ENCODE results near the gene ADCY4. TPM values are rescaled to one million over a fixed set of nuclear protein-coding genes. Genes with fewer than 3 reads are reported as not detected.
"Not testable (repeated sequence)": the region's sequence is repeated elsewhere in the genome, so short reads cannot be mapped to it uniquely, and the experiment has no call there.

ADCY4 gene
- total RNA-seq, 1 experiment from 2014 or later: not detected

DNA sequence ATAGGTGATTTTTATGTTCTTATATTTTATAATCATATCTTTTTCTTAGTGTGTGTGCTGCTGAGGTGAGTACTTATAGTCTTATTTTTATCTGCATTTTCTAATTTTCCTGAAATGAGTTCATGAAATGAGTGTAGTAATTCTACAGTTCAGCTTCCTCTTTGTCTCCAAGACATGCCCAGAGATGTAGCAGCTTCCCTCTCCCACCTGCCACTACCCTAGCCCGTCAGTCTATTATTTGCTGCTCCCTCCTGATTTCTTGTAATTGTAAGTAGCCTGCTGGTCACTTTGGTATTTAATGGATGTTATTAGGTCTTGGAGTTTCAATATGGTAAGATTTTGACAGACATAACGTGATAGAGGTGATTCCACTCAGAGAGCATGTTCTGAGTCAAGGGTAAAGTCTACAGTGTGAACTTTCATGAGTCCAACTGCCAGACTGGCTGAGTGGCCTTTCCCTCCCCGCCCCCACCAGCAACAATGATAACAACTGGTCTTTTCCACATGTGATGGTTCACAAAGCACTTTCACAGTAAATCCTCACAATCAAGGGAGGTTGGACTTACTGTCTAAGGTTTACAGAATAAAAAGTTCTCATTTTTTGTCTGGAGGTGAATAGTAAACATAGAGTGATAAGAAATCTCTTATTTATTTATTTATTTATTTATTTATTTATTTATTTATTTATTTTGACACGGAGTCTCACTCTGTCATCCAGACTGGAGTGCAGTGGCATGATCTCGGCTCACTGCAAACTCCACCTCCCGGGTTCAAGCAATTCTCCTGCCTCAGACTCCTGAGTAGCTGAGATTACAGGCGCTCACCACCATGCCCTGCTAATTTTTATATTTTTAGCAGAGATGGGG is 9.2 kb upstream of the ADCY4 start:
- in situ Hi-C loops (cut with HindIII; ENCODE audit: low sequenced_read_pairs): no loop called here
- DNase-seq (ENCODE audit: low spot score): no peak

DNA sequence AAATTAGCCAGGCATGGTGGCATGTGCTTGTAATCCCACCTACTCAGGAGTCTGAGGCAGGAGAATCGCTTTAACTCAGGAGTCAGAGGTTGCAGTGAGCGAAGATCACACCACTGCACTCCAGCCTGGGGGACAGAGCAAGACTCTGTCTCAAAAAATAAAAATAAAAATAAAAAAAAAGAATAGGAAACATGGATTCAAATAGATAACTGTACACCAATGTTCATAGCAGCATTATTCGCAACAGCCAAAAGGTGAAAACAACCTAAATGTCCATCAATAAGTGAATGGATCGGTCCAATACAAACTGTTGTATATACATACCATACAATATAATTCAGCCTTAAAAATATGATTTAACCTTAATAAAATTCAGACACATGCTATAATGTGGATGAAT is 8.0 kb upstream of the ADCY4 start:
- in situ Hi-C loops (cut with HindIII; ENCODE audit: low sequenced_read_pairs): no loop called here
- no peak for DNase-seq (ENCODE audit: low spot score)

DNA sequence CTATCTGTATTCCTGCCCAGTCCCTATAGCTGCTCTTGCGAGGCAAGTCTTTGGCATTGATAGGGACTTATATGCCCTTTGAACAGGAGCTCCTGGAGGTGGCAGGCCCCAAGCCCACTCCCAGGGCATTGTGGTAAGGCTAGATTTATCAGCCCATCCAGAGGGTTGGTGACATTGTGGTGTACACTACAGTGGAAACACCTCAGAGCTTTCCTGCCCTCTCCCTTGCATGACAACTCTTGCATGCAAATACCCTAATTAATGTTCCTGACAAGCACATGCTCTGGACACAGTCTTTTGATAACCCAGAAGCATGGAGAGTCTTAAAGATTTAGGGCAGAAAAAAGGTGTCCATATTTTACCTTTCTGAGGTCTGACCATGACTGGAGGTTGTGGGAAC is 5.7 kb upstream of the ADCY4 start:
- in situ Hi-C loops (cut with HindIII; ENCODE audit: low sequenced_read_pairs): no loop called here
- no peak for DNase-seq (ENCODE audit: low spot score)

DNA sequence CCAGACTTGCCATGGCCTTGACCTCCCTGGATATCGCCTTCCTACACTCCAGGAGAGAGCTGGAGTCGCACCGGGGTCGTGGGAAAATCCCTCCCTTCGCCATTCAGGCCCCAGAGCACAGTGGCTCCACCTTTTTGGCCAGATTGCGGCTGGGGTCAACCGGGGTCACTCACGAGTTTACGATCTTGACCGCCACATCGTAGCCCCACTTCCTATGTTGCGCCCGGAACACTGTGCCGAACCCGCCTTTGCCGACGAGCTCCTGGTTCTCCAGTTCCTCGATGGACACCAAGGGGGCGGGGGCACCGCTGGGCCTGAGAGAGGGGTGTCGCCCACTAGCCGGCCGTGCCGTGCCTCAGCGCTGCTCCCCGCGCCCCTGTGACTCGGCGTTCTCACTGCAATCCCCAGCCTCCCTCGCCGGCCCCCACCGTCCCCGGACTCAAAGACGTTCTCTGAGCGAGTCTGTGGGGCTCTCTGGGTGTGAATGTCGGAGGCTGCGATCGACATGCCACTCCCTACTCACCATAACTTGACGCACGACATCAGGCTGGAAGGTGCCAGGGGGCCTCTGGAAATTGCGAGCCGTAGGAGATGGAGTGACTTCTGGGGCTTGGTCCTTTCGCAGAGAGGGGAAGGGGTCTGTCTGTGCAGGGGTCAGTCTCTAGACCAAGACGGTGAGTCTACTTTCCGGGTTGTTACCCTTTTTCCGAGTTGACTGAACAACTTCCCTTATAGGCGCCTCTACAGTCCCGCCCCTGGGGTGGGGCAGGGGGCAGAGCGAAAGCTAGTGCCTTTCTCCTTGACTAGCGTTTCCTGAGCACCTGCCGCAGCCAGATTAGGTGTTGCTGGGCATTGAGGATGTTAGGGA is 4.6 kb upstream of the ADCY4 start, which contains the start of gene RIPK3:
Gene RIPK3, minus strand, starts transcription at position 708 of the 868 bp plus-strand sequence. Its CDS starts 165 bp downstream, at position 543.
- no peak for DNase-seq (ENCODE audit: low spot score)
- in situ Hi-C loops (cut with HindIII; ENCODE audit: low sequenced_read_pairs): loop anchor here (5.0 kb wide), 1 partner anchor 83 kb away; no protein-coding TSS in a partner anchor

DNA sequence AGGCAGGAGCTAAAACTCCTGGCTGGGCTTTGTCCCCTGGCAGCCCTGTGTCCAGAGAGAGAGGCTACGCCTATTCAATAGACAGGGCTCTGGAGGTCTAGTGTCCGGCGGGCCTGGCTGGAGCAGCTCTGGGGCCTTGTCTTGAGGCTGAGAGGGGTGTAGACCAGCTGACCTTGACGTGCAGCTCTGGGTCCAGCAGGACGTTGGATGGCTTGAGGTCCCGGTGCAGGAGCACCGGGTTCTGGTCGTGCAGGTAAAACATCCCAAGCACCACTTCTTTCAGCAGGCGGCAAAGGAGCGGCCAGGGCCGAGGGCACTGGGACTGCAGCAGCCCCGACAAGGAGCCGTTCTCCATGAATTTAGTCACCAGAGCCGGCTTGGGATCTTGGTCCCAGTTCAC is 4.0 kb upstream of the ADCY4 start:
- DNase-seq (ENCODE audit: low spot score): no peak
- in situ Hi-C loops (cut with HindIII; ENCODE audit: low sequenced_read_pairs): loop anchor here (5.0 kb wide), 1 partner anchor 83 kb away; no protein-coding TSS in a partner anchor

DNA sequence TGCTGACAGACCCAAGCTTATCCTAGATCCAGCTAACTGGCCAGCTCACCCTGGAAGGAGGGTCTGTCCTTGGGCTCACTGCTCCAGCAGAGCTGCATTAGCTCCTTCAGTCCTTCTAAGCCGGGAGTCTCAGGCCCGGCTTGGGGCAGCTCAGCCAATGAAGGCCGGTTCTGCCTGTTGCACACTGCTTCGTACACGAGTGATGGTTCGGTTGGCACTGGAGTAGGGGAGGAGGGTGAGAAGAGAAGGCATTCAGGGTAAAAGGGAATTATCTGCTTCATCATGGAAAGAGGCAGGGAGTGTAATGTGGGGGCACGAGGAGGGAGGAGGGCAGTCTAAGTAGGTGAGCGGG is 2.9 kb upstream of the ADCY4 start:
- DNase-seq (ENCODE audit: low spot score): no peak
- in situ Hi-C loops (cut with HindIII; ENCODE audit: low sequenced_read_pairs): loop anchor here (5.0 kb wide), 1 partner anchor 85 kb away; no protein-coding TSS in a partner anchor

DNA sequence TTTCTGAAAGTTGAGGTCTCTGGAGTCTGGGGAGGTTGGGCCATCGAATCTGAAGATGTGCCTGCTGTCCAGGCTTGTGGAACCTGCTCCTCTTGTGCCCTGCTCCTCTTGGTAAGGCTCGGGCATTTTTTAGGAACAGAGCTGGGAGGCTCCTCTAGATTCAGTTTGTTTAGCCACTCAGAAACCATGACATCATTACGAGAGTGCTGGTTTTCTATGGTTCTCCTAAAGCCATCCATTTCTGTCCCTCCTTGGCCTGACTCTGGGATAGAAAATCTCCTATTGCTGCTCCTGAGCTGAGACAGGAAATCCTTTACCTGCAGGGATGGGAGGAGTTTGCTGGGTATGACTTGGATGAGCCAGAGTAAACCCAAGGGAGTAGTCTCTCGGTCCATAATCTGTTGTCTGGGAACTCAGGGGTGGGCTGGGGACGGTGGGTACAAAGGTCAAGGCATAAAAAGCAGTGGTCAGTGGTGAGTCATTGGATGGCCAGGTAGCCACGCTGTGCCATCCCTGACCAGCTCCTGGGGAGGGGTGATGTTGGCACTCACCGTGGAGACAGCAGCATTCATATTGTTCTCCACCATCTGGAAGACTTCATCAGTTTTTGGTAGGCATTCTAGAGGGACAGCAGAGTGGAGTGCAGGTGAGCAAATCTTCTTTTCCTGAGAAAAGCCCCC is 2.4 kb upstream of the ADCY4 start:
- no peak for DNase-seq (ENCODE audit: low spot score)
- in situ Hi-C loops (cut with HindIII; ENCODE audit: low sequenced_read_pairs): loop anchor here (5.0 kb wide), 1 partner anchor 85 kb away; no protein-coding TSS in a partner anchor

DNA sequence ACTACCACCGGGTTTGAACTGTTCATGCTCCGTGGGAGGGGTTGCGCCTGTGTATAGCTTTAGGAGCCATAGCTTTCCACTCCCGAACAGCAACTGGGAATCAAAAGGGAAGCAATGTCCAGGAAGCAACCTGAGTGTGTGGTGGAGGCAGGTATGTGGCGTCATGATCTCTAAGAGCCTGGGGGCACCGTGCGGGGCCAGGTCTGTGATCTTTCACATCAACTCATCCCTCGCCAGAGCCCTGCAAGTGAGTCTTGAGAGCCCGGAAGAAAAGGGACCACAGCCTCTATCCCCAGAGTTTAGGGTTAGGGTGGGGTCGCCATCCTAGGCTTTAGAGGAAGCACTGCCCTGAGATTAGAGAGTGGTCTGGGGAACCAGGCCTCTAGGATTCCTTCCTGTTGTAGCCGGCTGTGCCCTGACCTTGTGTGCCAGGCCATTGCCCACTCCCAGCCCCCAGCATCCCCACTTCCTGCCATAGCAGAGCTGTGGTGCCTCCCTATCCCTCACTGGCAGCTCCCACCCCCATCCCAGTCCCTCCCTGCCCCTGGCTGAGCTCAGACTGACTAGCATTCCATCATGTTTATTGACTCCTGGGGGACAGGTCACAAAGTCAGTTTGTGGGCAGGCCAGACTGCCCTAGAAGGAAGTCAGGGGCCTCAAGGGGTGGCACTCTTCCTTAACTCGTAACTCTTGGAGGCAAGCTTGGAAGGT is 745 bp upstream of the ADCY4 start:
- DNase-seq (ENCODE audit: low spot score): no peak
- in situ Hi-C loops (cut with HindIII; ENCODE audit: low sequenced_read_pairs): loop anchor here (5.0 kb wide), 1 partner anchor 87 kb away; no protein-coding TSS in a partner anchor

DNA sequence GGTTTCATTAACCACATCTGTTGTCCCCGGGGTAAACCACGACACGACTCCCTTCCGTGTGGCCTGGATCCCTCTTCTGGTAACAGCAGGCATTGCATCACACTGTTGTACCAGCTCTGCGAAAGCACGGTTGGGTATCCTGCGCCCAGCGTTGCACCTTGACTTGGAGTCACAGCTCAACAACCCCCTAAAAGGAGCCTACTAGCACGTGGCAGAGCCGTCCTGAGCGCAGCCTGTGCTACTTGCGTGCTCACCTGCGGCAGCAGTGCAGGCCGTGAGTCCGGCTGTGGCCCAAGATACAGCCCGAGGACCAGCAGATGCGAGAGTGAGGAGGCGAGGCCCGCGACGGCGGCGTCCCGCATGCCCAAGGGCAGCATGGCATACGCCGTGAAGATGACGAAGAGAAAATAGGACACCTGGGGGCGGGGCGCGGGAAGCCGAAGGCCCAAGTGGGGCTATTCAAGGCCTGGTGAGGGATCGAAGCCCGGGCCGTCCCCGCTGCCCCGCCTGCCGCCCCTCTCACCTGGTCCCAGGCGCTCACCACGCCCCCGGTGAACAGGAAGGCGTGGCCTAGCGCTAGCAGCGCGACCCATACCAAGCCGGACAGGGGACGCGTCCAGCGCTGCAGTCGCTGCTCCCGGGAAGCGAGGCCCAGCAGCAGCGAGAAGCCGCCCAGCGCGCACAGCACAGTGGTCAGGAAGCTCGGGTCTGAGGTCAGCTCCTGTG is 2.4 kb downstream of the ADCY4 start:
- in situ Hi-C loops (cut with HindIII; ENCODE audit: low sequenced_read_pairs): no loop called here
- DNase-seq (ENCODE audit: low spot score): peak; percentile 51

DNA sequence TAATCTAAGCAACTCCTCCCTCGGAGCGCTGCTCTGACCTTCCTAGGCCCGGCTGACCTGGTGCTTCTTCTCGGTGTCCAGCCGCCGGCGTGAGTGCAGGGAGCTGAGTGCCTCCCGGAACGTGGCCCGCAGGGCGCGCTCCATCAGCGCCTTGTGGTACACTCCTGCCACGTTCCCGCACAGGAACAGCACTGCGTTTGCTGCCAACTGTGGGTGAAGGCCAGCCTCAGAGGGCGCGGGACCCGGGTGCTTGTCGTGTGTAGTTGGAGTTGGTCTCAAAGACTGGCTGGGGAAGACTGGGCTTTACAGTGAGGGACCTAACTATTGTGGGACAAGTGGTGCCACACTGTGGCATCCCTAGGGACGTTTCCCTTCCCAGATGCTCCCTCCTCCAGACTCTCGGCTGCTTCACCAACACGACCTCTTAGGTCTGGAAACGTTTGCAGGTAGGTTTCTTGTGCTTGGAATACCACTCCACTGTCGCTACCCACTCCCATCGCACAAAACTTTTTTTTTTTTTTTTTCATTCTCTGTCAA is 3.1 kb downstream of the ADCY4 start:
- in situ Hi-C loops (cut with HindIII; ENCODE audit: low sequenced_read_pairs): no loop called here
- no peak for DNase-seq (ENCODE audit: low spot score)

DNA sequence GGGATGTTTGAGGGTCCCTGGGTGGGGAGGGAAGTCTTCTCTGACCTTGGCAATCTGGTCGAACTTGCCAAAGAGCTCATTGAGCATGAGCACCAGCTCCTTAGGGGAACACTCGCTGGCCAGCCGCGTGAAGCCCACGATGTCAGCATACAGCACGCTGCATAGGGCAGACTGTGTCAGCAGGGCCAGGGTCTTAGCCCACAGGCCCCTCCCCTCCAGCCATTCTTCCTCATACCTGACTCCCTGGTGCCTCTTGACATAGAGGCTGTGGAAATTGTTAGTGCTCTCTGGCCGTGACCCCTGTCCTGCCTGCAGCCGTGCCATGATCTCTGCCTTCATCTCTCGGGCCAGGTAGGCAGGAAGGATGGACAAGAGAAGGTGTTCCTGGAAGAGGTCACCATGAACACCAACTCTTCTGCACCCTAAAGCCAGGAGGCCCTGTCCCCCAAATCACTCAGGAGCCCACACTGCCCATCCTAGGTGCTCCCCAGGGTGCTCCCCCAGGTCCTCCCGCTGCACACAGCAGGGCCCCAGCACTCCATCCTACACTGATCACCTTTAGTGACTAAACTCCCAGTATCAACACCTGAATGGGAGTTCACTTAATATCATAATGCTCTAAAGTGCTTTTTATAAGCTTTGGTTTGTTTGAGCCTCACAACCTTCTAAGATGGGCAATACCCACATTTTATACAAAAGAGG is 3.7 kb downstream of the ADCY4 start:
- no peak for DNase-seq (ENCODE audit: low spot score)
- in situ Hi-C loops (cut with HindIII; ENCODE audit: low sequenced_read_pairs): no loop called here

DNA sequence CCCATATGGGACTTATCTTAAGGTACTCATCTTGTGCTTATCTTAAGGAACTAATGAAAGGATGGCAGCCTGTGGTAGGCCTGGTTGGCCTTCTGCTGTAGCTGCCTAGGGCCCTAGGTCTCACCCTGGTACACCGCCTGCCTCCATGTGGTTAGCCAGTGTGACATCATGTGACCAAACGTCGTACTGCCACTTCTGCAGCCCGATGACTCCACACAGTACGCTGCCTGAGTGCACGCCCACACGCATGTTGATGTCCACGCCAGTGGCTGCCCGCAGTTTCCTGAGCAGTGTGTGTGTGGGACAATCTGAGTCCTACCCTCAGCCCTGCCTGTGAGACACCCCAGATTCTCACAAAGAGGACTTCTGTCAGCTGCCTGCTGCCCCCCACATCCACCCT is 5.1 kb downstream of the ADCY4 start:
- DNase-seq (ENCODE audit: low spot score): no peak
- in situ Hi-C loops (cut with HindIII; ENCODE audit: low sequenced_read_pairs): no loop called here

DNA sequence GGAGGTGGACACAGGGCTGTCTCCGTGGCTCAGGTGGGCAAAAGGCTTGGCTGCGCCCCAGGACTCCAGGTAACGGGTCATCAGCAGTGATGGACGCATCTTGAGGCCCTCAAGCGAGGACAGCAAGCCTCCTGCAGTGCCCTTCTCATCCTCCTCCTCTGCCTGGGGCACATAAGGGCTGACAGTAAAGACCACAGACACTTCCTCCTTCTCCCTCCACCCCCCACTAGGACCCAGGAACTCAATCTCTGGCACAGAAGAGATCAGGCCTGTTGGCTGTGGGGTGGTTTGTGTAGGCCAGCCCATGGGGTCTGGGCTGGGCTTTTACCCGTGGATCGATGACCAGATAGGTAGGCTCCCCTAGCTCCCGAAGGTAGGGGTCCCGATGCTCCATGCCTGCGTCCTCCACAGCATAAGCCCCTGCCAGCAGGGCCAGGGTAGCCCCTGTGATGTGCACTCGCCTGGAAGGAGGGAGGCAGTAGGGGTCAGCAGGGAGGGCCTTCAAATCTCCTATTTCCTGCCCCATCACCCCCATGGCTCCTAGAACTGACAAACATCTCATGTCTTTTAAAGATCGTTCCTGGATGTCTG is 5.7 kb downstream of the ADCY4 start:
- no peak for DNase-seq (ENCODE audit: low spot score)
- in situ Hi-C loops (cut with HindIII; ENCODE audit: low sequenced_read_pairs): no loop called here

DNA sequence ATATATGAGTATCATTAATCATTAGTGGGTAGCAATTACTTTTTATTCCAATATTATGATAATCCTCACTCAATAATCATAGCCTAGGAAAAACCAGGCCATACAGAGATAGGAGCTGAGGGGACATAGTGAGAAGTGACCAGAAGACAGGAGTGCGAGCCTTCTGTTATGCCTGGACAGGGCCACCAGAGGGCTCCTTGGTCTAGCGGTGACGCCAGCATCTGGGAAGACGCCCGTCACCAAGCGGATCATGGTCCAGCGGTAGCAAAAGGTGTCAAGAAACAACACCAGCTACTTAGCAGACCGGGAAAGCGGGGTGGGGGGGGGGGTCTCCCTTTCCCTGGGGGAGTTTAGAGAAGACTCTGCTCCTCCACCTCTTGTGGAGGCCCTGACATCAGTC is 7.0 kb downstream of the ADCY4 start:
- in situ Hi-C loops (cut with HindIII; ENCODE audit: low sequenced_read_pairs): not testable (repeated sequence)

DNA sequence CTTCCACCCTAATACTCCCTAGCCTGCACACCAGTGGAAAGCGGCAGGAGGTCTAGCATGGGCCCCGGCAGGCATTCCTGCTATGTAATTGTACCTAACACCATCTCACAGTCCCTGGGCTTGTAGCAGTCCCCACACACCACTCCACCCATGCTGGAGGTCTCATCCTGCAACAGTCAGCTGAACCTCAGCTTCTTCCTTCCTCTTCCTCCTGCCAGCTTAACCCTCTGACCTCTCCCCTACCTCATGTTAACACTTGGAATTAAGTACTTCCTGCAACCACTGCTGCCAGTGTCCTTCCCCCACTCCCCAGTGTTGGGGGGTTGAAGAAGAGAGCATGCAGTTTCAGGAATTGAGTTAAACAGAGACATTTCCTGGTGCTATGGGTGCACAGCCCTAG is 7.6 kb downstream of the ADCY4 start:
- no peak for DNase-seq (ENCODE audit: low spot score)
- in situ Hi-C loops (cut with HindIII; ENCODE audit: low sequenced_read_pairs): no loop called here

More for the DNA sequence above, 7.0 kb downstream of the ADCY4 start:
- peak; percentile 61 for DNase-seq (ENCODE audit: low spot score)

DNA sequence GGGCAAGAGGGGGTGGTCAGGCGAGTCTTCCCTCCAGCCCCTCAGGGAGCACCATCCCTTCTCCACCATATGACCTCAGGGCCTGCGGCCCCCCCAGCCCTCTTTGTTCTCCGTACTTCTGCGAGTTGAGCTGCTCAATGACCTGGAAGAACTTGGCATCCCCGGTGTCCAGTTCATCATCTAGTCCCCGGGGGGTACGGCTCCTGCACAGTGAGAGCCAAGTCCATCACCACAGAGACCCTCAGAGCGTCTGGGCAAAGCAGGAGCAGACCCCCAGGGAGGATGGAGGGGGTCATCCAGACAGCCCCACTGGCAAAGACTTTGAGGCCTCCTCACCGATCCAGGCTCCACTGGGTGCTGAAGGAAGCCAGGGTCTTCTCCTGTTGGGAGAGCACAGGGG is 8.9 kb downstream of the ADCY4 start:
- in situ Hi-C loops (cut with HindIII; ENCODE audit: low sequenced_read_pairs): no loop called here
- DNase-seq (ENCODE audit: low spot score): no peak

DNA sequence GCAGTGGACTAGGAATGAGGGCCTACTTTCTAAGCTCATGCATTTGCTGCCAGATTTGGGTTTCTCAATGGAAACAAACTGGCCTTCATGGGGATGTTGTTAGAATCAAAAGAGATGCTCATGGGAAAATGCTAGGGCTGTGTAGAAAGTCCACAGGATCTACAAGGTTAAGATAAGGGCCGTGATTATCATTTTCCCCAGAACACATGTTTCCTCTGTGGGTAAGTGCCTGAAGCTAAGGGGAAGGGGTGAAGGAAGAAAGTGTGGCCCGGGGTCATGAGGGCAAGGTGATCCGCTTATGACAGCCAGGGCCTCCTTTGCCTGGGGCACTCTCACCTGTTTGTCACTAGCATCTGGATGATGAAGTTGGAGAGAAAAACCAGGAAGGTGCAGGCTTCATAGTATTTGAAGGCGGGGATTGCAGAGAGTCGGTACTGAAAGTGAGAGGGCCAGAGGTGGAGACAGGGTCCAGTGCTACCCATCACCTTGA is 9.8 kb downstream of the ADCY4 start:
- in situ Hi-C loops (cut with HindIII; ENCODE audit: low sequenced_read_pairs): no loop called here
- no peak for DNase-seq (ENCODE audit: low spot score)

Measured in G401 (cell line).